Embryonic facial prominence (tissue), 1 donor: Measurements from ENCODE around the gene RHO.

Experiments used
- DNase-seq: peaks from one replicate; pipeline ENCODE4 v3.0.0-alpha.2; 2016; ENCODE audit errors: extremely low spot score

Gene RHO

DNA sequence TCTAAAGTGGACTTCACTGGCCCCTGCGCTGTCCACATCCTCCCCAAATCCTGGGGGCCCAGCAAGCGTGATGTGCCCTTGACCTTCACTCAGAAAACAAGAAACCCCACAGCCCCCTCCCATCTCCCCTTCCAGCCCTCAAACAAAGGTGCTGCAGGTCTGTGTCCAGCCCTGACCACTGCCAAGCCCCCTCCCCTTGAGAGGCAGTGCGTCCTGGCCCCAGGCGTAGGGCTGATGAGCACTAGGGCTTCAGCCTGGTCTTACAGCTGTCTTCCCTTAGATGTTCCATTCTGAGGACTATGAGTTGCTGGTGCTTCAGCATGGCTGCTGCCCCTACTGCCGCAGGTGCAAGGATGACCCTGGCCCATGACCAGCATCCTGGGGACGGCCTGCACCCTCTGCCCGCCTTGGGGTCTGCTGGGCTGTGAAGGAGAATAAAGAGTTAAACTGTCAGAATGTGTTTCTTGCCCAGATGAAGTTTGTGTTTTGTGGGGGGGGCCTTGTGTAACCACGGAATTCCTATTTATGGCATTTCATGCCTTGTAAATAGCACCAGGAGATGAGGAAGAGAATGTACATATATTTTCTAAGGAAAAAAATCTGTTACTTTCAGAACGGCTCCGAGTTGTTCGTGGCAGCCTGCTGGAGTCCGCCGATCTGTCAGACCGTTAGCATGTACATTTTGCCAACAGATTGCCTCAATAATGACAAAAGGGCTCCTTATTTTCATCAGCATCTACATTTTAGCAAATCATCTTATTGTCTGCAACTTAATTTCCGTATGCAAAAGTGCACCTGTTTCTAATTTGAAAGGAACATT is 8.3 kb upstream of the RHO start:
- no peak for DNase-seq

DNA sequence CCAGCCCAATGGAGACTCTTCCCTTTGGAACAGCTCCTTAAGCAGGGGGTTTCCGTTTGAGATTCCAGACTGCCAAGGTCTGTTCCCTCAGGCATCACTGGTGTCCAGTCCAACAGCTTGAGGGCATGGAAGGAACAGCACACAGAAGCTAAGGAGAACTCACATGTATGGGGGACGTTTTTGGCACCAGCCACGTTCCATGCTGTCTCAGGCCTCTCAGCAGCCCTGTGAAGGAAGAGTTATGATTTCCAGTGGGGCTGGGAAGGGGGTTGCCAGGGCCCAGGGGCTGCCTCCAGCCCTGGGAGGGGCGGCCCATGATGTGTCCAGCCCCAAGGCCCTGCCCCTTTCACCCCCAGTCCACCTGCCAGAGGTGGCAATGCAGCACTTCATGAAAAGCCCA is 7.5 kb upstream of the RHO start:
- DNase-seq = no peak

DNA sequence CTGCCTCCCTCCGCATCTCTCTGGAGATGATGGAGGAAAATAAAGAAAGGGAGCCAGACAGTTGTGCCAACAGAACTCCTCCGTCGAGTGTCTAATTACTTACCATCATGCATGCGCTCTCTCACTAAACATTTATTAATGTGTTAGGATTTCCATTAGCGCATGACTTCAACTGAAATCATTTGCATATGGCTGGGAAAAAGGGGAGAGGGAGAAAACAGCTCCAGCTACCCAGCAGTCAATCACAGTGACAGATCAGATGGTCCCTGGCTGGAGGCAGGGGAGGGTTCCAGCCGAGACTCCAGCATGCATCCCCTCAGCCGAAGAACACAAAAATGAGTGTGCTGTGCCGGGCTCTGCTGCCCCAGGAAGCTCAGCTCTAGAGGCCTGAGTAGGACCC is 6.8 kb upstream of the RHO start:
- no peak for DNase-seq

DNA sequence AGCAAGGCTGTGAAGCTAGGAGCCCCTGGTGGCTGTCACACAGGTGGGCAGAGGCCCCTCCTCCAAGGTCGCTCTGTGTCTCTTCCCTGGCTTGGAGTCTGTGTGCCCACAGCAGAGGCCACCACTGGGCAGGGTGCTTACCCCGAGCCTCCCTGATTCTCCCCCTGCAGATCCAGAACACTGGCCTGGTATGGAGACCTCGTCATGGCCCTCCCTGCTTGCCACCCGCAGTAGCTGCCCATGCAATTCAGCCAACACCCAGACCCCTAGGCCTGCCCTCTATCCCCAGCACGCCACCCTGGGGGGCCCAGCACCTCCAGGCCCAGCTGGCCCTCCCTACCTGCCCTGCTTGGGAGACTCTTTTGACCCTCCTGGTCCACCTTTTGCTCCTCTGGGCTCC is 5.5 kb upstream of the RHO start:
- DNase-seq = no peak

DNA sequence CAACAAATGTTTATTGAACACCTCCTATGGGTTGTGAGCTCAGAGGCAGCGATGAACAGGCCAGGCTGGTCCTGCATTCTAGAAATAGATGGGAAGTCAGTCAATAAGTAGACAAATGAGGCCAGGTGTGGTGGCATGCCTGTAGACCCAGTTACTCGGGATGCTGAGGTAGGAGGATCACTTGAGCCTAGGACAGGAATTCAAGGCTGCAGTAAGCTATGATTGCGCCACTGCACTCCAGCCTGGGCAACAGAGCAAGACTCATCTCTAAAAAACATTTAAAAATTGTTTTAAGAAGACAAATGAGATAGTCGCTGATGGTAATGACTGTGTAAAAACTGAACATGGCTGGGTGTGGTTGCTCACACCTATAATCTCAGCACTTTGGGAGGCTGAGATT is 4.4 kb upstream of the RHO start:
- no peak for DNase-seq

DNA sequence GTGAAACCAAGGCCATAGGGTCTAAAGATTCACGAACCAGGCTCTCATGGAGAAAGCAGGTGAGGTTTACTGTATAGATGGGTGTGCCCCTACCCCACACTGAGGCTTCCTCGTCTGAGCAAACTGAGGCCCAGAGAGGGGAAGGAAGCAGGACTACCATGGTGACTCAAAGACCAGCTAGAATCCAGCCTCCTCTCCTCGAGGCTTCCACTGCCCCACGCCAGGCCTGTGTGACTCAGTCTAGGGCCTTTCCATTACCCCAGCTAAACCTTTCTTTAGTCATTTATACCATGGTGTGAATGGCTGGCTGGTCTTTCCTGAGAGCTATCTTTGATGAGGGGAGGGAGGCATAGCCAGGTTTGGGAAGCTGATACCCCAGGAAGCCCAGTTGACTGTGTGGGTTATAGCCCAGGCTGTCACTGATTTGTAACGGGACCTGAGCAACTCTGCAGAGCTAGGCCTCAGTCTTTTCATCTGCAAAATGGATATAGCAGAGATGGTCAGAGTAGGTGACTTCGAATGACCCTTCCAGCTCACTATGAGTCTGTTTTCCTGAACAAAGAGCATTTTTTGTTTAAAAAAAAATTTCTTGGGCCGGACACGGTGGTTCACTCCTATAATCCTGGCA is 3.0 kb upstream of the RHO start:
- no peak for DNase-seq

DNA sequence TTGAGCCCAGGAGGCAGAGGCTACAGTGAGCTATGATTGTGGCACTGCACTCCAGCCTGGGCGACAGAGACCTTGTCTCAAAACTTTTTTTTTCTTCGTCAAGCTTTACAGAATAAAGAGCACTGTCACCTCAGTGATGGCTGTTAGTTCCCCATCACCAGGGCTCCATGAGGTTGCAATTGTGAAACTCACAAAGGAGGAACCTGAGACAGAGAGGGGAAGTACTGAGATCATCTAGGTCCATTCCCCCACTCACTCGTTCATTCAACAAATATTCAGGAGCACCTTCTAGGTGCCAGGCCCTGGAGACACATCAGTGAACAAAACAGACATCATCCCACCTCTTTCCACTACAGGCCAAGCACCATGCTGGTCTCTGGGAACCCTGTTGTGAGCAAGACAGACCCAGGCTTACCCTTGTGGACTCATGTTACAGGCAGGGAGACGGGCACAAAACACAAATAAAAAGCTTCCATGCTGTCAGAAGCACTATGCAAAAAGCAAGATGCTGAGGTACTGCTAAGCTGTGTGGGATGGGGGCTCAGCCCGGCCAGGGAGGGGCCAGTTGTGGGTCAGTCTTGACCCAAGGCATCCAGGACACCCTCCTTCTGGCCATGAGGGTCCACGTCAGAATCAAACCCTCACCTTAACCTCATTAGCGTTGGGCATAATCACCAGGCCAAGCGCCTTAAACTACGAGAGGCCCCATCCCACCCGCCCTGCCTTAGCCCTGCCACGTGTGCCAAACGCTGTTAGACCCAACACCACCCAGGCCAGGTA is 2.1 kb upstream of the RHO start:
- no peak for DNase-seq

DNA sequence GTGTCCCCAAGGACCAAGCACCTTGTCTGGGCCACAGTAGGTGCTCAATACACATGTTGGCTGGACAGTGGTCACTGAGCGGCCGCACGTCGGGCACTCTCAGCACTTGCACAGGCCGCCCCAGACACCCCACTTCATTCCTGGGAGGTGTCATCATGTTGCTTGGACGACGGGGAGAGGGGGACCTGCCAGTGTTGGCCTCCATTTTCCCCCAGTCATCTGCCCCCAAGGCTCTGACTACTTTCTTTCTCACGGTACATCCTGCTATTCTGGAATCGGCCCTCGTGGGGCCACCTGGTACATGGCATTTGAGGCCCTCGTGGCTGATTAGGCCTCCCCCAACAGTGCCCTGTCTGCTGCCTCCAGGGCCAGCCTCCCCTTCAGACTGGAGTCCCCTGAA is 1.2 kb upstream of the RHO start:
- no peak for DNase-seq

DNA sequence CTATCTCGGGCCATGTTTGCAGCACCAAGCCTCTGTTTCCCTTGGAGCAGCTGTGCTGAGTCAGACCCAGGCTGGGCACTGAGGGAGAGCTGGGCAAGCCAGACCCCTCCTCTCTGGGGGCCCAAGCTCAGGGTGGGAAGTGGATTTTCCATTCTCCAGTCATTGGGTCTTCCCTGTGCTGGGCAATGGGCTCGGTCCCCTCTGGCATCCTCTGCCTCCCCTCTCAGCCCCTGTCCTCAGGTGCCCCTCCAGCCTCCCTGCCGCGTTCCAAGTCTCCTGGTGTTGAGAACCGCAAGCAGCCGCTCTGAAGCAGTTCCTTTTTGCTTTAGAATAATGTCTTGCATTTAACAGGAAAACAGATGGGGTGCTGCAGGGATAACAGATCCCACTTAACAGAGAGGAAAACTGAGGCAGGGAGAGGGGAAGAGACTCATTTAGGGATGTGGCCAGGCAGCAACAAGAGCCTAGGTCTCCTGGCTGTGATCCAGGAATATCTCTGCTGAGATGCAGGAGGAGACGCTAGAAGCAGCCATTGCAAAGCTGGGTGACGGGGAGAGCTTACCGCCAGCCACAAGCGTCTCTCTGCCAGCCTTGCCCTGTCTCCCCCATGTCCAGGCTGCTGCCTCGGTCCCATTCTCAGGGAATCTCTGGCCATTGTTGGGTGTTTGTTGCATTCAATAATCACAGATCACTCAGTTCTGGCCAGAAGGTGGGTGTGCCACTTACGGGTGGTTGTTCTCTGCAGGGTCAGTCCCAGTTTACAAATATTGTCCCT is 1.2 kb downstream of the RHO start:
- no peak for DNase-seq

DNA sequence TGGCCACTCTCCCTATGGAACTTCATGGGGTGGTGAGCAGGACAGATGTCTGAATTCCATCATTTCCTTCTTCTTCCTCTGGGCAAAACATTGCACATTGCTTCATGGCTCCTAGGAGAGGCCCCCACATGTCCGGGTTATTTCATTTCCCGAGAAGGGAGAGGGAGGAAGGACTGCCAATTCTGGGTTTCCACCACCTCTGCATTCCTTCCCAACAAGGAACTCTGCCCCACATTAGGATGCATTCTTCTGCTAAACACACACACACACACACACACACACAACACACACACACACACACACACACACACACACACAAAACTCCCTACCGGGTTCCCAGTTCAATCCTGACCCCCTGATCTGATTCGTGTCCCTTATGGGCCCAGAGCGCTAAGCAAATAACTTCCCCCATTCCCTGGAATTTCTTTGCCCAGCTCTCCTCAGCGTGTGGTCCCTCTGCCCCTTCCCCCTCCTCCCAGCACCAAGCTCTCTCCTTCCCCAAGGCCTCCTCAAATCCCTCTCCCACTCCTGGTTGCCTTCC is 1.9 kb downstream of the RHO start:
- peak; percentile 14 for DNase-seq

DNA sequence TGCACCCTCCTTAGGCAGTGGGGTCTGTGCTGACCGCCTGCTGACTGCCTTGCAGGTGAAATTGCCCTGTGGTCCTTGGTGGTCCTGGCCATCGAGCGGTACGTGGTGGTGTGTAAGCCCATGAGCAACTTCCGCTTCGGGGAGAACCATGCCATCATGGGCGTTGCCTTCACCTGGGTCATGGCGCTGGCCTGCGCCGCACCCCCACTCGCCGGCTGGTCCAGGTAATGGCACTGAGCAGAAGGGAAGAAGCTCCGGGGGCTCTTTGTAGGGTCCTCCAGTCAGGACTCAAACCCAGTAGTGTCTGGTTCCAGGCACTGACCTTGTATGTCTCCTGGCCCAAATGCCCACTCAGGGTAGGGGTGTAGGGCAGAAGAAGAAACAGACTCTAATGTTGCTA is 2.4 kb downstream of the RHO start:
- DNase-seq = no peak

DNA sequence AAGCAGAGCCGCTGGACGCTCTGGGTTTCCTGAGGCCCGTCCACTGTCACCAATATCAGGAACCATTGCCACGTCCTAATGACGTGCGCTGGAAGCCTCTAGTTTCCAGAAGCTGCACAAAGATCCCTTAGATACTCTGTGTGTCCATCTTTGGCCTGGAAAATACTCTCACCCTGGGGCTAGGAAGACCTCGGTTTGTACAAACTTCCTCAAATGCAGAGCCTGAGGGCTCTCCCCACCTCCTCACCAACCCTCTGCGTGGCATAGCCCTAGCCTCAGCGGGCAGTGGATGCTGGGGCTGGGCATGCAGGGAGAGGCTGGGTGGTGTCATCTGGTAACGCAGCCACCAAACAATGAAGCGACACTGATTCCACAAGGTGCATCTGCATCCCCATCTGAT is 3.3 kb downstream of the RHO start:
- DNase-seq = no peak

DNA sequence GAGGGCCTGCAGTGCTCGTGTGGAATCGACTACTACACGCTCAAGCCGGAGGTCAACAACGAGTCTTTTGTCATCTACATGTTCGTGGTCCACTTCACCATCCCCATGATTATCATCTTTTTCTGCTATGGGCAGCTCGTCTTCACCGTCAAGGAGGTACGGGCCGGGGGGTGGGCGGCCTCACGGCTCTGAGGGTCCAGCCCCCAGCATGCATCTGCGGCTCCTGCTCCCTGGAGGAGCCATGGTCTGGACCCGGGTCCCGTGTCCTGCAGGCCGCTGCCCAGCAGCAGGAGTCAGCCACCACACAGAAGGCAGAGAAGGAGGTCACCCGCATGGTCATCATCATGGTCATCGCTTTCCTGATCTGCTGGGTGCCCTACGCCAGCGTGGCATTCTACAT is 3.8 kb downstream of the RHO start:
- DNase-seq = no peak

DNA sequence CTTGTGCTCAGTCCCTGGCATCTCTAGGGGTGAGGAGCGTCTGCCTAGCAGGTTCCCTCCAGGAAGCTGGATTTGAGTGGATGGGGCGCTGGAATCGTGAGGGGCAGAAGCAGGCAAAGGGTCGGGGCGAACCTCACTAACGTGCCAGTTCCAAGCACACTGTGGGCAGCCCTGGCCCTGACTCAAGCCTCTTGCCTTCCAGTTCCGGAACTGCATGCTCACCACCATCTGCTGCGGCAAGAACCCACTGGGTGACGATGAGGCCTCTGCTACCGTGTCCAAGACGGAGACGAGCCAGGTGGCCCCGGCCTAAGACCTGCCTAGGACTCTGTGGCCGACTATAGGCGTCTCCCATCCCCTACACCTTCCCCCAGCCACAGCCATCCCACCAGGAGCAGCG is 5.0 kb downstream of the RHO start:
- DNase-seq = no peak

DNA sequence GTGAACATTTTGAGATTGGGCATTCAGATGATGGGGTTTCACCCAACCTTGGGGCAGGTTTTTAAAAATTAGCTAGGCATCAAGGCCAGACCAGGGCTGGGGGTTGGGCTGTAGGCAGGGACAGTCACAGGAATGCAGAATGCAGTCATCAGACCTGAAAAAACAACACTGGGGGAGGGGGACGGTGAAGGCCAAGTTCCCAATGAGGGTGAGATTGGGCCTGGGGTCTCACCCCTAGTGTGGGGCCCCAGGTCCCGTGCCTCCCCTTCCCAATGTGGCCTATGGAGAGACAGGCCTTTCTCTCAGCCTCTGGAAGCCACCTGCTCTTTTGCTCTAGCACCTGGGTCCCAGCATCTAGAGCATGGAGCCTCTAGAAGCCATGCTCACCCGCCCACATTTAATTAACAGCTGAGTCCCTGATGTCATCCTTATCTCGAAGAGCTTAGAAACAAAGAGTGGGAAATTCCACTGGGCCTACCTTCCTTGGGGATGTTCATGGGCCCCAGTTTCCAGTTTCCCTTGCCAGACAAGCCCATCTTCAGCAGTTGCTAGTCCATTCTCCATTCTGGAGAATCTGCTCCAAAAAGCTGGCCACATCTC is 6.1 kb downstream of the RHO start:
- DNase-seq = no peak

DNA sequence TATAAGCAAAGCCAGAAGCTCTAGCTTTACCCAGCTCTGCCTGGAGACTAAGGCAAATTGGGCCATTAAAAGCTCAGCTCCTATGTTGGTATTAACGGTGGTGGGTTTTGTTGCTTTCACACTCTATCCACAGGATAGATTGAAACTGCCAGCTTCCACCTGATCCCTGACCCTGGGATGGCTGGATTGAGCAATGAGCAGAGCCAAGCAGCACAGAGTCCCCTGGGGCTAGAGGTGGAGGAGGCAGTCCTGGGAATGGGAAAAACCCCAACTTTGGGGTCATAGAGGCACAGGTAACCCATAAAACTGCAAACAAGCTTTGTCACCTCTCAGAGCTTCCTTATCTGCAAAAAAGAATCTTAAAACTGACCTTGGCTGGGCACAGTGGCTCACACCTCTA is 6.6 kb downstream of the RHO start:
- DNase-seq = no peak

DNA sequence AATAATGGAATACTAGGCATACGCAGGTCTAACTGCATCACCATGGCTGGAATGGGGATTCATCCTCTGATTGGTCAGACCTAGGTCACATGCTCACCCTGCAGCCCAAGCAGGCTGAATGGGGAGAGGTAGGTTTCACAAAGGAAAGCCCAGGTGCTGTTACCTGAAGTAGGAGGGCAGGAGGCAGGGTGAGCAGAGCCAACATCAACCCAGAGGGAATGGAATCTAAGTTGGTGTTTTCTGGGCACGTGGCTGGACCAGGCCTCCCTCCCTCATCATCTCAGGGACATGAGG is 7.9 kb downstream of the RHO start:
- no peak for DNase-seq

DNA sequence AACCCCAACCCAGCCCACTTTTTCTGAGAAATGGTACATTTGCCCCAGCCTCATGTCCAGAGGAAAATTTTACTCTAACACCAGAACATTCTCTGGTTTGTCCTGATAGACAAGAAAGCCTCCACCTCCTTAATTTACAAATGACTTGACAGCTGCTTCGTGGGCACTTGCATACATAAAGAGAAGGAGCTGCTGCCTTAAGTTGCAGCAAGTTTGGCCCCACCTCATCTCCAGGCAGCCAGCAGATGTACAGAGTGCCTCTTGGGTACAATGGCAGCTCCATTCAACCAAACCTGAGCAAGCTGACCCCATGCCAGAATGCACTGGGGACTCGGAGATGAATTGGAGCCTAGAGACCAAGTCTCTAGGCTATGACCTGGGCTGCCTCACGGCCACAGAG is 8.4 kb downstream of the RHO start:
- no peak for DNase-seq

DNA sequence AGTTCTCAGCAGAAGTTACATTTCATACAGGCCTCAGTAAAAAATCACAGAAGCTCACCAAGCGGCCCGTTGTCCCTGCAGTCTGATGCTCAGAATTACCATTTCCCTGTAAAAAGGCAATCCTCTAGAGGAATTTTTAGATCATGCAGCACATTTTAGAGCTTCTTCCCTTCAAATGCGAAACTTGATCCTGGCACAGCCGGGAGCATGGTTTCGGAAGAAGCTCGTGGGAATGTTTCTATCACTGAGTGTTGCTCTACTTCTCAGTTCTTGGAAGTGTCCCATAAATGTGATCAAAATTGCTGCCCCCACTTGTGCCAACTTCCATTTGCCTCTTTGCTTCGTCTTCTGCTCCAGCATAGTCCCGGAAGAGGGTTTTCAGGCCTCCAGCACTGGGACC is 10.8 kb downstream of the RHO start:
- no peak for DNase-seq

DNA sequence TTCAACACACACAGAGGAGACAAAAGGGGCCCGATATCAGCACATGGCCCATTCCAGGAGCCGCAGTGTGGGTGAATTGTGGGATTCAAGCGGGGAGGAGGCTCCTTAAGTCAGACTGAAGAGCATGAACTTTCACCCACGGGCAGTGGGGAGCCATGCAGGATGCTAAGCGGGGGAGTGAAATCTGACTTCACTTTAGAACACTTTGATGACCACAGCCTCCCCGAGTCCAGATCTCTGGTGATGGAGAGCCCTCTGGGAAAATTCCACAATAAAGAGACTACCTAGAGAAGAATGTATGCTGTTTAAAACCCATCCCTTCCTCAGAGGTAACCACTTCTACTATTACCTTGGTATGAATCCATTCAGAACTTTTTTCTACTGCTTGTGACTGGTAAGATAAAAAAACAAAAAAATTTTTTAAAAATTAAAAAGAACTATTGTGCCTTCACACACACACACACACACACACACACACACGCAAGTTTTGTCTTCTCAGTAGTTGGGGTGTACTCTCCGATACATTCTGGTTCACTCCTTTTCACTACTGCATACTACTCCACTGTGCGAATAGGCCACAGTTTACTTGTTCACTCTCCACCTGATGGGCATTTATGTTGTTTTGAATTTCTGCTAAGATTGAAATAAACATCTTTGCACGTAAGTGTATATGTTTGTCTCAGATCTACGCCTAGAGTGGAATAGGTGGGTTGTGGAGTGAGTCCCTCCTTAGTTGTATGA is 12.5 kb downstream of the RHO start:
- no peak for DNase-seq

DNA sequence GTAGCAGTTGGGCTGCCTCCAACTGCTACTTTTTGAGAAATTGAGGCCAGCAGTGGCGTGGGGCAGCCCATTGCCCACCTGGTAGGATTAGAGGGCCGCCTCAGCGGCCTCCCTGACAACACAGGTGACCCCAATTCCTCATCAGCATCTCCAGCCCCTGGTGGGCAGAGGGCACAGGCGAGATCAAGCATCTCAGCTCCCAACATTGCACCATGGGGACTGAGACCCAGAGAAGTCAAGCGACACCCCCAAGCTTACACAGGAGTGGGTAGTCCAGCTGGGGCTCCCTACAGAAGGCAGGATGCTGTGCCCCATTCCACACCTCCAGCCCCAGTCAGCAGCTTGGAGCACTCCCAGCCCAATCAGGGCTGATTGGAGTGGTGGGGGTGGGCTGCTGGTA is 14.3 kb downstream of the RHO start:
- no peak for DNase-seq
